Spleen (tissue), 7 donors: ENCODE results near the gene CCDC7.

Experiments used
- CTCF ChIP-seq, 11 experiments: fragments of 200-600 bp in 7 of 11; fragments of 450-650 bp in 4 of 11; sonication (generic) in 4 of 11; IDR thresholded peaks in 8 of 11; conservative IDR thresholded peaks in 3 of 11; 1 replicate in 7 of 11; 2 replicates in 4 of 11; pipeline versions ENCODE4 v1.4.0 to v1.8.0; 2016 to 2021; ENCODE audit warnings: antibody characterized with exemption in 11 of 11, inconsistent platforms in 4 of 11, mild to moderate bottlenecking in 1 of 11
- POLR2A ChIP-seq, 3 donors: fragments of 450-650 bp; IDR thresholded peaks; one replicate each; pipeline ENCODE4 v1.5.1; 2017; ENCODE audit warnings: antibody characterized with exemption in 3 of 3, mild to moderate bottlenecking in 1 of 3
- POLR2AphosphoS5 ChIP-seq, 3 donors: sonication (generic); formaldehyde crosslinking; IDR thresholded peaks; one replicate each; pipeline ENCODE4 v1.5.1; 2017; ENCODE audit warnings: antibody characterized with exemption in 3 of 3
- donor health status: DM: no; HTN: no; CAD: no; lungs with moderate emphysema.
- donor health status: DM: no; HTN: no; CAD: no.
- donor health status: DM: no; HTN: no; CAD: no.

- TF ChIP-seq CTCF (IDR thresholded peaks at IDR 0.05 in 8 of 11, conservative IDR thresholded peaks at IDR 0.05 in 3 of 11): no peak
- TF ChIP-seq POLR2A (IDR thresholded peaks at IDR 0.05): no peak
- TF ChIP-seq POLR2AphosphoS5 (IDR thresholded peaks at IDR 0.05): no peak
Measured at GRCh38 chr10:32793033-32793432, 347.1 kb downstream of the CCDC7 start.
